Endothelial cell of umbilical vein (primary cell): ENCODE results near the gene RBMS2.

ENCODE experiments used
- EZH2 ChIP-seq: IDR thresholded peaks from 2 replicates; pipeline ENCODE4 v1.6.1; 2012; ENCODE audit warnings: borderline replicate concordance, low read depth, mild to moderate bottlenecking, moderate library complexity, low read length, inconsistent platforms; ENCODE audit not compliant: severe bottlenecking
- FOS ChIP-seq: IDR thresholded peaks from 2 replicates; pipeline ENCODE4 v1.6.1; 2011; ENCODE audit warnings: mild to moderate bottlenecking, low read length, moderate library complexity, borderline replicate concordance; ENCODE audit not compliant: insufficient read depth
- JUN ChIP-seq: IDR thresholded peaks from 2 replicates; pipeline ENCODE4 v1.6.1; 2011; ENCODE audit warnings: borderline replicate concordance, low read depth; ENCODE audit not compliant: insufficient read length, insufficient read depth
- POLR2A ChIP-seq: IDR thresholded peaks from 2 replicates; pipeline ENCODE4 v1.6.1; 2012; ENCODE audit warnings: low read depth, mild to moderate bottlenecking, control low read depth, low read length
- POLR2AphosphoS5 ChIP-seq: IDR thresholded peaks from 2 replicates; pipeline ENCODE4 v1.6.1; 2012; ENCODE audit warnings: low read depth, mild to moderate bottlenecking, control low read depth, low read length, moderate library complexity; ENCODE audit not compliant: insufficient read depth
- TF ChIP-seq, protein P1 (sequence below), 2 donors: IDR thresholded peaks; 1 replicate in 1 of 2; 2 replicates in 1 of 2; pipeline ENCODE4 v1.5.1; 2011; ENCODE audit warnings: low read length in 2 of 2, mild to moderate bottlenecking in 2 of 2, moderate library complexity in 2 of 2, control low read depth in 1 of 2, inconsistent platforms in 1 of 2, low read depth in 1 of 2; ENCODE audit not compliant: insufficient read depth in 1 of 2; ENCODE audit errors: extremely low read depth in 1 of 2
- TF ChIP-seq, protein P2 (sequence below): IDR thresholded peaks from 2 replicates; pipeline ENCODE4 v1.6.1; 2011; ENCODE audit not compliant: insufficient read depth, insufficient read length

DNA sequence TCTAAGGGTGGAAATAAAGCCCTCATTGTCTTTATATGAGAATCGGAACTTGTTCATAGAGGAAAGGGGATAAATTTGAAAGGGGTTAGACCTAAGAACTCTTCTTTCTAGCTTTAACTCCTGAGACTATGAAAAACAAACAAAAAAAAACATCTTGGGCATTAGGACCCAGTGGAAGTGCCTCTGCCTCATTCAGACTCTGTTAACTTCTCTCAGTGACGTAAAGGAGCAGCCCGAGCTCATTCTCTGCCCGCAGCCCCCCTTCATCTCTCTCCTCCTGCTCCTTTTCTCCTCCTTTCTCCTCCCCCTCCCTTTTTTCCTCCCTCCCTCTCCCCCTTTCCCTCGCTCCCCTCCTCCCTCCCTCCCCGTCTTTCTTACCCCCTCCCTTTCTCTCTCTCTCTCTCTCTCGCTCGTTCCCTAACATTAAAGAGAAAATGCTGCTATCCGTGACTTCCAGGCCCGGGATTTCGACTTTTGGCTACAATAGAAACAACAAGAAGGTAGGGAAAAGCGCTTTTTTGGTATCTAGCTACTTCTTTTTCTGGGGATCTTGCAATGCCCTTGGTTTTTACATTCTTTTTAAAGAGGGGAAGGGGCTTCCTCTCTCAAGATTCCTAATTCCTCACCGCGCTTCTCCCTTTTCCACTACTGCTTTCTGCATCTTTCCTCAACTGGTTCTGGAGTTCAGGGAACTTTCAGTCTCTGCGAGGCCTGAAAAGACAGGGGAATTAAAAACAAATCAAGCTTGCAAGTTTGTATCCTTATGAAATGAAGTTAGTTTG lies at the start of gene RBMS2:
- TF ChIP-seq POLR2A (no peak), EZH2 (no peak), POLR2AphosphoS5 (no peak), JUN (no peak), FOS (no peak)
- TF ChIP-seq, protein P1, sequence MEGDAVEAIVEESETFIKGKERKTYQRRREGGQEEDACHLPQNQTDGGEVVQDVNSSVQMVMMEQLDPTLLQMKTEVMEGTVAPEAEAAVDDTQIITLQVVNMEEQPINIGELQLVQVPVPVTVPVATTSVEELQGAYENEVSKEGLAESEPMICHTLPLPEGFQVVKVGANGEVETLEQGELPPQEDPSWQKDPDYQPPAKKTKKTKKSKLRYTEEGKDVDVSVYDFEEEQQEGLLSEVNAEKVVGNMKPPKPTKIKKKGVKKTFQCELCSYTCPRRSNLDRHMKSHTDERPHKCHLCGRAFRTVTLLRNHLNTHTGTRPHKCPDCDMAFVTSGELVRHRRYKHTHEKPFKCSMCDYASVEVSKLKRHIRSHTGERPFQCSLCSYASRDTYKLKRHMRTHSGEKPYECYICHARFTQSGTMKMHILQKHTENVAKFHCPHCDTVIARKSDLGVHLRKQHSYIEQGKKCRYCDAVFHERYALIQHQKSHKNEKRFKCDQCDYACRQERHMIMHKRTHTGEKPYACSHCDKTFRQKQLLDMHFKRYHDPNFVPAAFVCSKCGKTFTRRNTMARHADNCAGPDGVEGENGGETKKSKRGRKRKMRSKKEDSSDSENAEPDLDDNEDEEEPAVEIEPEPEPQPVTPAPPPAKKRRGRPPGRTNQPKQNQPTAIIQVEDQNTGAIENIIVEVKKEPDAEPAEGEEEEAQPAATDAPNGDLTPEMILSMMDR (IDR thresholded peaks at IDR 0.05; ENCODE audit: extremely low read depth in 1 of 2, insufficient read depth in 1 of 2, low read depth in 1 of 2, low read length in 2 of 2) = no peak
- TF ChIP-seq, protein P2, sequence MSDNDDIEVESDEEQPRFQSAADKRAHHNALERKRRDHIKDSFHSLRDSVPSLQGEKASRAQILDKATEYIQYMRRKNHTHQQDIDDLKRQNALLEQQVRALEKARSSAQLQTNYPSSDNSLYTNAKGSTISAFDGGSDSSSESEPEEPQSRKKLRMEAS = no peak
